H1 (cell line): ENCODE results near the gene TCTN3.

Experiments
- KDM5A ChIP-seq: fragments of 200-600 bp; IDR thresholded peaks from 2 replicates; pipeline ENCODE4 v1.7.1; 2012; ENCODE audit warnings: mild to moderate bottlenecking, low read length, inconsistent platforms, mixed read lengths
- POLR2AphosphoS5 ChIP-seq: IDR thresholded peaks from 2 replicates; pipeline ENCODE4 v1.6.1; 2011; ENCODE audit warnings: low read depth, low read length
- TAF1 ChIP-seq: IDR thresholded peaks from 2 replicates; pipeline ENCODE4 v1.6.1; 2011; ENCODE audit warnings: mild to moderate bottlenecking, low read depth, low read length

- TF ChIP-seq KDM5A = no peak
- no peak for TF ChIP-seq TAF1
- no peak for TF ChIP-seq POLR2AphosphoS5
Observed at GRCh38 chr10:95657250-95657649, 36.5 kb downstream of the TCTN3 start.
